Peyer's patch (tissue), 4 donors: Measurements from ENCODE around the gene AGXT2.

Experiments used
- POLR2A ChIP-seq, 2 donors: fragments of 450-650 bp; IDR thresholded peaks; one replicate each; pipeline ENCODE4 v1.5.1; 2017; ENCODE audit warnings: antibody characterized with exemption in 2 of 2, mild to moderate bottlenecking in 2 of 2, moderate library complexity in 2 of 2
- TF ChIP-seq, protein P1 (sequence below), 6 experiments: fragments of 450-650 bp in 4 of 6; fragments of 200-600 bp in 2 of 6; sonication (generic) in 1 of 6; IDR thresholded peaks; one replicate each; pipeline ENCODE4 v1.5.1; 2017 to 2019; ENCODE audit warnings: antibody characterized with exemption in 6 of 6, mild to moderate bottlenecking in 3 of 6, moderate library complexity in 1 of 6

DNA sequence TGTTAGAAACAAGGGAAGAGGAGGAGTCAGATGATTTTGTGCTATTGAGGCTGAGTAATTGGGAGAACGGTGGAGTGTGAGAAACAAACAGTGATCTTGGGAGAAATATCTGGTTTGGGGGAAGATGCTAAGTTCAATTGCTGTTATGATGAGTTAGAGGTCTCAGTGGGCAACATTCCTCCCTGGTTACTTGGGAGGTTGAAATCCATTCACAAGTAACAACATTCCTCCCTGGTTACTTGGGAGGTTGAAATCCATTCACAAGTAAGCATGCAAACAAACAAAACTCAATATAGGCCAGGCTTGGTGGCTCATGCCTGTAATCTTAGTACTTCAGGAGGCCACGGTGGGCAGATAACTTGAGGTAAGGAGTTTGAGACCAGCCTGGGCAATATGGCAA is 38.7 kb downstream of the AGXT2 start:
- TF ChIP-seq, protein P1, sequence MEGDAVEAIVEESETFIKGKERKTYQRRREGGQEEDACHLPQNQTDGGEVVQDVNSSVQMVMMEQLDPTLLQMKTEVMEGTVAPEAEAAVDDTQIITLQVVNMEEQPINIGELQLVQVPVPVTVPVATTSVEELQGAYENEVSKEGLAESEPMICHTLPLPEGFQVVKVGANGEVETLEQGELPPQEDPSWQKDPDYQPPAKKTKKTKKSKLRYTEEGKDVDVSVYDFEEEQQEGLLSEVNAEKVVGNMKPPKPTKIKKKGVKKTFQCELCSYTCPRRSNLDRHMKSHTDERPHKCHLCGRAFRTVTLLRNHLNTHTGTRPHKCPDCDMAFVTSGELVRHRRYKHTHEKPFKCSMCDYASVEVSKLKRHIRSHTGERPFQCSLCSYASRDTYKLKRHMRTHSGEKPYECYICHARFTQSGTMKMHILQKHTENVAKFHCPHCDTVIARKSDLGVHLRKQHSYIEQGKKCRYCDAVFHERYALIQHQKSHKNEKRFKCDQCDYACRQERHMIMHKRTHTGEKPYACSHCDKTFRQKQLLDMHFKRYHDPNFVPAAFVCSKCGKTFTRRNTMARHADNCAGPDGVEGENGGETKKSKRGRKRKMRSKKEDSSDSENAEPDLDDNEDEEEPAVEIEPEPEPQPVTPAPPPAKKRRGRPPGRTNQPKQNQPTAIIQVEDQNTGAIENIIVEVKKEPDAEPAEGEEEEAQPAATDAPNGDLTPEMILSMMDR (IDR thresholded peaks at IDR 0.05) = no peak
- no peak for TF ChIP-seq POLR2A (IDR thresholded peaks at IDR 0.05)
